Skeletal muscle tissue (tissue), 4 donors: ENCODE measurements around the gene TUBAL3. TPM values are rescaled to one million over a fixed set of nuclear protein-coding genes. Genes with fewer than 3 reads are reported as not detected.

ENCODE experiments used
- H3K27ac ChIP-seq: one replicate; pipeline ENCODE4 v1.7.0; 2013; ENCODE audit warnings: mild to moderate bottlenecking, low read depth, low read length, inconsistent platforms
- H3K27me3 ChIP-seq, 3 donors: one replicate each; pipeline ENCODE4 v1.7.0; 2013; ENCODE audit warnings: low read length in 3 of 3; ENCODE audit not compliant: control insufficient read depth in 3 of 3, insufficient read depth in 3 of 3
- H3K36me3 ChIP-seq, 3 donors: one replicate each; pipeline ENCODE4 v1.7.0; 2013; ENCODE audit warnings: low read length in 3 of 3; ENCODE audit not compliant: control insufficient read depth in 3 of 3, insufficient read depth in 3 of 3
- H3K4me1 ChIP-seq, 3 donors: one replicate each; pipeline ENCODE4 v1.7.0; 2013; ENCODE audit warnings: low read length in 3 of 3, mild to moderate bottlenecking in 3 of 3; ENCODE audit not compliant: control insufficient read depth in 3 of 3, insufficient read depth in 3 of 3
- H3K4me3 ChIP-seq, 3 donors: one replicate each; pipeline ENCODE4 v1.7.0; 2013; ENCODE audit warnings: low read length in 3 of 3
- H3K9ac ChIP-seq, 3 donors: one replicate each; pipeline ENCODE4 v1.7.0; 2013; ENCODE audit warnings: low read length in 3 of 3, mild to moderate bottlenecking in 3 of 3, moderate library complexity in 2 of 3, low read depth in 1 of 3
- H3K9me3 ChIP-seq, 3 donors: one replicate each; pipeline ENCODE4 v1.7.0; 2013; ENCODE audit warnings: low read length in 3 of 3; ENCODE audit not compliant: control insufficient read depth in 3 of 3
- total RNA-seq: library from RNA; depleted of rRNA; stranded (reverse); fragments of >200 nt; gene quantifications from one replicate; pipeline ENCODE4 v1.2.3, GENCODE V29; 2014
- donor health status: Osteomylitis.

The TUBAL3 gene
- total RNA-seq, result not detected

DNA sequence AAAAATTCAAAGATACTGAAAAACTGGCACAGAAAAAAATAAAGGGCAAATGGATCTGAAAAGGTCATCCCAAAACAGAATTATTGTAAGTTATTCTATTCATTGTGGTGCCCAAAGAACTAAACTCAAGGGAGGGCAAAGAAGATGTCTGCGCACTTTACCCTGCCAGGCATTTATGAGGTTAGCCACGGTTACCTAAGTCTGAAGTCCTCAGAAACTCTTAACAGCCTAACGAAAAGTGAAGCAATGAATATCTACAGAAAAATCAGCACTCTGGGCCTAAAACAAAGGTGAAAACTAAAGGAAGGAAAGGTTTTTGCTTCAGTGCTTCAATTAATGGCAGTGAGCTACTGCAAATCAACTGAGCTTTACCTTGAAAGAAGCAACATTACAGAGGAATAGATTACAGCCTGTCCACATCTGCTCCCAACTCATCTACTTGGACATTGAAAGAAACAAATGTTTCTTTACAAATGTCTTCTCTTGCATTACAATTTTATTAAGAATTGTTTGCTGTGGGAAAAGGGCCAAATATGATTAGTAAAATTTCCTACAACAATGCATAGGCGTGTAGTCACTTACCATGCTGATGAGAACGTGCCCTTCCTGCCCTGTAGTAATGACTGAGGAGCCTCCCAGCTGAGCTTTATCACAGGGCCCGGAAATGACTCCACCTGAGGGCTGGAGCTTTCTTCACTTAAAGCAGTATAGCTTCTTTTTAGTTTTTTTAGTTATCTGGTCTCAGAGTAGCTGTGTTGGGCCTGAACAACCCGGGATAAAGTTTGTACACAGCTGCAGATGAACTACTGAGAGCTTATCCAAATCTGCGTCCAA, at the start of gene TUBAL3:
Gene TUBAL3, minus strand, starts transcription at position 621 of the 834 bp plus-strand sequence. Its CDS starts 36 bp downstream, at position 585.
- Histone ChIP-seq H3K27me3 (no peaks in the 10 kb centered on the region), H3K27ac (no peak within 1 kb of the TSS), H3K9ac (no peak within 1 kb of the TSS), H3K4me1 (no peaks in the 10 kb centered on the region), H3K4me3 (no peak within 1 kb of the TSS), H3K9me3 (no peaks in the 10 kb centered on the region), H3K36me3 (no peaks in the 10 kb centered on the region)

DNA sequence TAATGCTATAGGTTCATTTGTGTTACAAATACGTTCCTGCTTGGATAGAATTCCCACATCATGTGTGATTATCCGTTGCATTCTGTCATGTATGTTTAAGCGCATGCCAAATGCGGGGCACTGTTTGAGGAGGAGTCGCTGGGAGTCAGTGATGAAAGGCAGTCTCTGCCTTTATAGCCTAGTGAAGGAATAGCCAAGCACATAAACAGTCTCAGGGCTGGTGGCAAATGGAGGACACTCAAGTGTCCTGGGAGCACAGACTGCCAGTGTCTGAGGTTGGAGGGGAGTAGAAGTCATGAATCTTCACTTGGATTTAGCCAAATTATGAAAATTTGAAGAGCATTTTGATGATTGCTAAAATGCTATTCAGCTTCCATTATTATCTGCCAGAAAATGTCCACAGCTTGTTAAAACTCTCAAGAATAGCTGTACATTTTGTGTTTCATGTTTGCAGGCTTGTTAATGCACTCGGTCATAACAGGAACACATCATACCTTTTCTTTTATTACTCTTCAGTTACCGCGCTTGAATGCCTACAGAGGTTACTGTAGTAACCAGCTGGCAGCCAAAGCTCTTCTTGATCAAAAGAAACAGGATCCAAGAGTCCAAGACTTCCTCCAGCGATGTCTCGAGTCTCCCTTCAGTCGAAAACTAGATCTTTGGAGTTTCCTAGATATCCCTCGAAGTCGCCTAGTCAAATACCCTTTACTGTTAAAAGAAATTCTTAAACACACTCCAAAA, 49.3 kb upstream of the TUBAL3 start:
- peaks cover 24 to 47% (median 43%) of the 10 kb centered on the region in 3 donors for H3K36me3 ChIP-seq
- H3K27me3 ChIP-seq, result no peaks in the 10 kb centered on the region
- H3K9me3 ChIP-seq, result no peaks in the 10 kb centered on the region
- no peak overlapping the region for H3K4me3 ChIP-seq
- no peak overlapping the region for H3K27ac ChIP-seq
- no peak overlapping the region for H3K9ac ChIP-seq
- peaks cover 0 to 10% (median 9%) of the 10 kb centered on the region in 3 donors for H3K4me1 ChIP-seq

DNA sequence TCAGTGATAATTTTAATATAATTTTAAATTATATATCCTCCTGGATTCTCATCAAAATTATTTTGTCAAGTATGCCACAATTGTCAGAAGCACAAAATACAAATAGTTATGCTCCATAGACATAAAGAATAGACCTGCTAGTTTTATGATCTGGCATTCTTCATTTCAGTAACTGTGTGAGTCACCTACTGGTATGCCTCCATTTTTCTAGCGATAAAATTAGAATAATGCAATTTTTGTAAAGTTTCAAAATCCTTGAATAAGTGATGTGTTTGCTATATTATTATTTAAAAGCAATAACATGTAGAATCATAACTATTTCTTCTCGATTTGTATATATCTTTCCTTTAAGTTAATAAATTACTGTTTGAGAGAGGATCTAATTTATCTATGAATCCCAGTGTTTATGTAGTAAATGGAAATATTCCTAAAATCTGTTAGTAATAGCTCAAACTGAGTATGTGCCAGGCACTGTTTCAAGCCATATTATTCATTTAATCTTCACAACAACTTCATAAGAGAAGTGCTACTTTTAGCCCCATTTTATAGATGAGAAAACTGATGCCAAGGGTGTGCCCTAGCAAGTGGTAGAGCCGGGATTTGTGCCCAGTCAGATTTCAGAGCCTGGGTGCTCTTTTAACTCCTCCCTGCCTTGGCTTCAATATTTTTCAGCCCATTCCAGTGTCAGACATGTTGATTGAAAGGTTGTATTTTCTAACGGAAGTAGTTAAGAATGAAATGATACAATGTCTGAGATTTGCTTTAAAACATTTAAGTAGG, 46.2 kb upstream of the TUBAL3 start:
- H3K36me3 ChIP-seq, result peaks cover 13 to 33% (median 32%) of the 10 kb centered on the region in 3 donors
- H3K27me3 ChIP-seq, result no peaks in the 10 kb centered on the region
- H3K9ac ChIP-seq, result no peak overlapping the region
- peak overlapping the region in 1 of 3 donors; percentile 10 for H3K4me3 ChIP-seq
- no peak overlapping the region for H3K27ac ChIP-seq
- peaks cover 3 to 15% (median 12%) of the 10 kb centered on the region in 3 donors for H3K4me1 ChIP-seq
- no peaks in the 10 kb centered on the region for H3K9me3 ChIP-seq

DNA sequence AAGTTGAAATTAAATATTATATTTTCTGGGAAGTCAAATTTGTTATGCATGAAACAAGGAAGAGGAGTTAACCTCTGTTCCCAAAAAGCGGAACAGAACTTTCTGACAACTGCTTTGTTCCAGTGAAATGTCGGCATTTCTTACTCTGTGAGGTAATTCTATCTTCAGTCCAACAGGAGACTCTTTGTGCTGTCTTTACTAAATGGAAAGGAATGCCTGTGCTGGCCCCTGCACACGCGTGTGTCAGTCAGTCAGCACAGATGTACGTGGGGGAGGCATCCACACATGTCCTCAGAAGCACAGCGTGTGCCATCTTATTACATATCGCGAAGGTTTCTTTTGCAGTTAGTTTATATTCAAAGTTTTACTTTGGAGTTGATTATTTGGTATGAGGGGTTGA, 45.2 kb upstream of the TUBAL3 start:
- Histone ChIP-seq H3K36me3 (peaks cover 11 to 25% (median 23%) of the 10 kb centered on the region in 3 donors), H3K9ac (peak overlapping the region in 2 of 3 donors; percentile 44 to 51), H3K9me3 (no peaks in the 10 kb centered on the region), H3K27me3 (no peaks in the 10 kb centered on the region), H3K4me1 (peaks cover 3 to 15% (median 12%) of the 10 kb centered on the region in 3 donors), H3K4me3 (peak overlapping the region in 2 of 3 donors; percentile 57 to 90), H3K27ac (peak overlapping the region; percentile 32)

DNA sequence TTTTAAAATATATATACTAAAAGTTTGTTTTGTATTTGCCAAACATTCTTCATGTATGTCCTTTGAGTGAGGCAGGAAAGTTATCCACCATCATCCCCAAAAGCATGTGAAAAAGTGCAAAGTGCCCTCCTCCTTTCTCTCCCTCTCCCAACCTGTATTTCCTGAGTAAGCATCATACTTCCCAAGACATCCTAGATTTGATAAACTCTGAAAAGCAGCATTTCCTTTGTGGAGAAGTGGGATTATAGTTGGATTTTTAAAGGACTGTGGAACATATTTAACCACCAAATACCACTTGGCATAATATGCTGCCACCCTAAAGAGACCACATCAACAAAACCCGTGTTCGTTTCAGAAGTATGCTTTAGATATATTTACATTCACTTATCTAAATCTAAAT, 44.6 kb upstream of the TUBAL3 start:
- no peaks in the 10 kb centered on the region for H3K9me3 ChIP-seq
- H3K27me3 ChIP-seq, result no peaks in the 10 kb centered on the region
- peak overlapping the region in 2 of 3 donors; percentile 44 to 51 for H3K9ac ChIP-seq
- H3K27ac ChIP-seq, result no peak overlapping the region
- H3K36me3 ChIP-seq, result peaks cover 8 to 19% (median 19%) of the 10 kb centered on the region in 3 donors
- peak overlapping the region; percentile 16 to 90 (median 17) for H3K4me3 ChIP-seq
- H3K4me1 ChIP-seq, result peaks cover 3 to 15% (median 12%) of the 10 kb centered on the region in 3 donors

DNA sequence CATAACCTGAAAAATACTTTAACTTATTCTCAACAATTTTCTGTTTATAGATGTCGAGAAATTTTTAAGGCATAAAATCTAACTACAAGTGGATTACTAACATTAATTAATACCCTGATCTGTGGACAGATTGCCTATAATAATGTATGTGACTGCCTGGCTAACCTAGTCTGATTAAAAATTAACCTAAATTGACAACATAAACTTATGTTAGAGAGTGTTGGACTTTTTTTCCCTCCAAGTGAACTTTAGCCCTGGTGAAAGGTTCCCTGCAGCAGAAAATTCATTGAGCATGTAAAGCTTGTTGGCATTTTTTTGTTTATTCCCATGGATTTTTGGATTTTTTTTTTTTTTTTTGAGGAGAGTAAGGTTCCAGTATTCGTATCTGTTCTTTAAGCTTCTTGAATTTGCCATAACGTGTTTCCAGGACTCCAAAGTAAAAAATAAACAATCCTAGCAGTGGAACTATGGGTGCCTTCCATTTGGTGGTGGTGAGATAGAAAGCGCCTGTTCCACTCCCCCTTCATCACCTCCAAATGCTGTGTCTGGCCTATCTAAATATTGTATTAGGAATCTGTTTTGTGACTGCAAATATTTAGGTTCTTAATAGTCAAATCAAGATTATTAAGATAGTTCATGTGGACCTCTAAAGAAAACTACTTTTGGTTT, 43.8 kb upstream of the TUBAL3 start:
- peak overlapping the region in 1 of 3 donors; percentile 70 for H3K9ac ChIP-seq
- no peaks in the 10 kb centered on the region for H3K27me3 ChIP-seq
- H3K36me3 ChIP-seq, result peaks cover under 1 to 13% (median 11%) of the 10 kb centered on the region in 3 donors
- peak overlapping the region in 2 of 3 donors; percentile 7 to 90 for H3K4me3 ChIP-seq
- H3K9me3 ChIP-seq, result no peaks in the 10 kb centered on the region
- no peak overlapping the region for H3K27ac ChIP-seq
- peaks cover 3 to 15% (median 12%) of the 10 kb centered on the region in 3 donors for H3K4me1 ChIP-seq

DNA sequence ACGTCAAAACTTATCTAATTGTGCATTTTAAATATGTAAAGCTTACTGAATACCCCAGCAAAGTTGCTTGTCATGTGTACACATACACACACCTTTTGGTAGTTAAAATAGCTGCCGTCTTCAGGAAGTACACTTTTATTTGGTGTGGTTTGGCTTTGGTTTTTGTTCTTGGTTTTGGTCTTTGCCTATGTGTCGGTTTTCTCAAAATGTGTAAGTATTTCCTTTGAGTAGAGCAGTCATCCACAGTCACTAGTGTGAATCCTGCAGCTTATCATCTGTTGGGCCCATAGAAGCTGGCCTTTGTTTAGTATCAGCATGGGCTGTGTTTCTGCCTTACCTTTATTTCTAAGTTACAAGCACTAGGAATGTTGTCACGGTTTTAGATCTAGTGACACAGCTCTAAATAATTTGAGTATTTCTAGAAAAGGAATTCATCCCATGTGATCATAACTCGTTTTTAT, 43.0 kb upstream of the TUBAL3 start:
- Histone ChIP-seq H3K36me3 (peaks cover 0 to 6% (median 5%) of the 10 kb centered on the region in 3 donors), H3K27me3 (no peaks in the 10 kb centered on the region), H3K9ac (peak overlapping the region; percentile 36 to 92 (median 83)), H3K4me3 (peak overlapping the region; percentile 76 to 90 (median 82)), H3K27ac (no peak overlapping the region), H3K4me1 (peaks cover 3 to 15% (median 12%) of the 10 kb centered on the region in 3 donors), H3K9me3 (no peaks in the 10 kb centered on the region)

DNA sequence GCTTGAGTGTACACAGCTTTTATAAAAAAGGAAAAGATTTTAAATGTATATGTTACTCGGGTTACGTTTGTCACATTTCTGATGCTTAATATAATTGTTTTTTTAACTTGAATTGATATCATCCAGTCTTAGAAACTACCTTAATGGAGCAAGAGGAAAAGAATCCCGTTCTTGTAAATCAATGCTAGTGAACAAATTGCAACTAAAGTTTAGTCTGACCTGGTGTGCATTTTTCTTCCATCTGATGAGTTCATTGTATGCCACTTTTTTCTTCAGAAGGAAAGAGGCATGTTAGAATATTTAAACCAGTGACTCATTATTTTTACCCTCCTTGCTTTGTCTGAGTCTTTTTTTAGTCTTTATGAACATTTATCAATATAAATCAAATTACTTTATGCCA, 42.4 kb upstream of the TUBAL3 start:
- H3K27me3 ChIP-seq, result no peaks in the 10 kb centered on the region
- H3K9me3 ChIP-seq, result no peaks in the 10 kb centered on the region
- peak overlapping the region; percentile 59 for H3K27ac ChIP-seq
- peak overlapping the region; percentile 61 to 92 (median 83) for H3K9ac ChIP-seq
- H3K4me3 ChIP-seq, result peak overlapping the region; percentile 76 to 90 (median 82)
- peaks cover 3 to 15% (median 12%) of the 10 kb centered on the region in 3 donors for H3K4me1 ChIP-seq
- H3K36me3 ChIP-seq, result peaks cover 0 to under 1% (median 0%) of the 10 kb centered on the region in 3 donors

DNA sequence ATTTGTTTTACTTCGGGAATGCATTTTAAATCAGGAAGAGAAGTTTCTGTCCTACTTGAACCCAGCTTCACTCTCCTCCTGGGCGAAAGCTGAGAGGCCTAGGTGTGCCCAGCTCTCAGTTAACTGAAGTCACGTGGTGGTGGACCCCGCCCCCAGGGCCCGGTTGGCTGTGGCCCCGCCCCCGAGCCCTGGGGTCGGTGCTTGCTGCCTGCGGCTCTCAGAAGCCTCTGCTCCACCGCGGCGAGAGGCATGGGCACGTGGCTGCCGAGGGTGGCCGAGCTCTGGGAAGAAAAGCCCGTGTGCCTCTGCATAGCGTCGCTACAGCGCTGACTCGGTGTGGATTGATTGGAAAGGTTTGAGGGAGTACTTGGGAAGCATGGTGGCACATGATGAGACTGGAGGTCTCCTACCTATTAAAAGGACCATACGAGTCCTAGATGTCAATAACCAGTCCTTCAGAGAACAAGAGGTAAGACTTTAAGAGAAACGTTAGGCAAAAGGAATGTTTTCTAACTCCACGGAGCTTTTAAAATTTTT, 41.8 kb upstream of the TUBAL3 start:
- Histone ChIP-seq H3K36me3 (no peaks in the 10 kb centered on the region), H3K27me3 (no peaks in the 10 kb centered on the region), H3K27ac (peak overlapping the region; percentile 59), H3K4me1 (peaks cover 3 to 15% (median 12%) of the 10 kb centered on the region in 3 donors), H3K9me3 (no peaks in the 10 kb centered on the region), H3K4me3 (peak overlapping the region; percentile 76 to 90 (median 82)), H3K9ac (peak overlapping the region; percentile 61 to 92 (median 83))
